ENCODE results near the gene CCR5.

CCR5 gene

GRCh38 chr3:46369675-46370132 lies 1.0 kb upstream of the CCR5 start:
- TF ChIP-seq CTCF (conservative IDR thresholded peaks at IDR 0.05; ENCODE audit: low read depth, low read length), result no peak
- no peaks in the 10 kb centered on the region for H3K36me3 ChIP-seq (ENCODE audit: insufficient read depth)
- peaks cover 27% of the 10 kb centered on the region for H3K4me1 ChIP-seq (ENCODE audit: low read depth, poor library complexity, severe bottlenecking)
- H3K9ac ChIP-seq, result no peak overlapping the region
- no peak overlapping the region for H3K4me3 ChIP-seq (IDR thresholded peaks at IDR 0.05; ENCODE audit: insufficient read depth, low read depth, low read length)
- H3K27me3 ChIP-seq (ENCODE audit: insufficient read depth, low read depth), result no peaks in the 10 kb centered on the region
- H3K79me2 ChIP-seq (ENCODE audit: insufficient read depth, low read depth), result no peaks in the 10 kb centered on the region
- H2AFZ ChIP-seq (ENCODE audit: low read depth), result no peak overlapping the region
- H4K20me1 ChIP-seq (ENCODE audit: insufficient read depth), result no peaks in the 10 kb centered on the region
- H3K4me2 ChIP-seq, result no peak overlapping the region
- no peak overlapping the region for H3K27ac ChIP-seq

- Histone ChIP-seq H3K4me1 (ENCODE audit: low read depth, poor library complexity, severe bottlenecking) (peaks cover 27% of the 10 kb centered on the region), H3K36me3 (ENCODE audit: insufficient read depth) (no peaks in the 10 kb centered on the region), H3K79me2 (ENCODE audit: insufficient read depth, low read depth) (no peaks in the 10 kb centered on the region), H3K27ac (no peak overlapping the region), H3K27me3 (ENCODE audit: insufficient read depth, low read depth) (no peaks in the 10 kb centered on the region), H4K20me1 (ENCODE audit: insufficient read depth) (no peaks in the 10 kb centered on the region), H3K9ac (no peak overlapping the region), H3K4me2 (no peak overlapping the region; the same call in 1 of the 2 replicates), H3K4me3 (IDR thresholded peaks at IDR 0.05; ENCODE audit: insufficient read depth, low read depth, low read length) (no peak overlapping the region), H2AFZ (ENCODE audit: low read depth) (no peak overlapping the region)
- no peak for TF ChIP-seq CTCF (conservative IDR thresholded peaks at IDR 0.05; ENCODE audit: low read depth, low read length)
These were observed 984 bp downstream of the CCR5 start for GRCh38 chr3:46371519-46372340.

GRCh38 chr3:46372492-46373359 lies 2.0 kb downstream of the CCR5 start:
- TF ChIP-seq CTCF (conservative IDR thresholded peaks at IDR 0.05; ENCODE audit: low read depth, low read length), result peak; percentile 58
- peaks cover 26% of the 10 kb centered on the region for H3K4me1 ChIP-seq (ENCODE audit: low read depth, poor library complexity, severe bottlenecking)
- no peak overlapping the region for H3K27ac ChIP-seq
- H3K9ac ChIP-seq, result no peak overlapping the region
- no peaks in the 10 kb centered on the region for H3K79me2 ChIP-seq (ENCODE audit: insufficient read depth, low read depth)
- no peaks in the 10 kb centered on the region for H3K27me3 ChIP-seq (ENCODE audit: insufficient read depth, low read depth)
- H3K4me2 ChIP-seq, result no peak overlapping the region
- H4K20me1 ChIP-seq (ENCODE audit: insufficient read depth), result no peaks in the 10 kb centered on the region
- H2AFZ ChIP-seq (ENCODE audit: low read depth), result no peak overlapping the region
- no peaks in the 10 kb centered on the region for H3K36me3 ChIP-seq (ENCODE audit: insufficient read depth)
- no peak overlapping the region for H3K4me3 ChIP-seq (IDR thresholded peaks at IDR 0.05; ENCODE audit: insufficient read depth, low read depth, low read length)

GRCh38 chr3:46374755-46375154 lies 4.0 kb downstream of the CCR5 start:
- H3K27ac ChIP-seq, result no peak overlapping the region
- no peaks in the 10 kb centered on the region for H4K20me1 ChIP-seq (ENCODE audit: insufficient read depth)
- H2AFZ ChIP-seq (ENCODE audit: low read depth), result no peak overlapping the region
- H3K36me3 ChIP-seq (ENCODE audit: insufficient read depth), result no peaks in the 10 kb centered on the region
- no peak for TF ChIP-seq CTCF (conservative IDR thresholded peaks at IDR 0.05; ENCODE audit: low read depth, low read length)
- no peak overlapping the region for H3K4me3 ChIP-seq (IDR thresholded peaks at IDR 0.05; ENCODE audit: insufficient read depth, low read depth, low read length)
- no peaks in the 10 kb centered on the region for H3K27me3 ChIP-seq (ENCODE audit: insufficient read depth, low read depth)
- no peak overlapping the region for H3K9ac ChIP-seq
- no peak overlapping the region for H3K4me2 ChIP-seq
- no peaks in the 10 kb centered on the region for H3K79me2 ChIP-seq (ENCODE audit: insufficient read depth, low read depth)
- H3K4me1 ChIP-seq (ENCODE audit: low read depth, poor library complexity, severe bottlenecking), result peaks cover 15% of the 10 kb centered on the region
